Activated effector memory CD4-positive, alpha-beta T cell treated with Interleukin-2 at 50 U/mL for 16 hours (primary cell): ENCODE measurements around the gene TBL1XR1.

Experiments
- DNase-seq: peaks from one replicate; pipeline ENCODE4 v3.0.0-alpha.2; 2020

TBL1XR1 gene

DNA sequence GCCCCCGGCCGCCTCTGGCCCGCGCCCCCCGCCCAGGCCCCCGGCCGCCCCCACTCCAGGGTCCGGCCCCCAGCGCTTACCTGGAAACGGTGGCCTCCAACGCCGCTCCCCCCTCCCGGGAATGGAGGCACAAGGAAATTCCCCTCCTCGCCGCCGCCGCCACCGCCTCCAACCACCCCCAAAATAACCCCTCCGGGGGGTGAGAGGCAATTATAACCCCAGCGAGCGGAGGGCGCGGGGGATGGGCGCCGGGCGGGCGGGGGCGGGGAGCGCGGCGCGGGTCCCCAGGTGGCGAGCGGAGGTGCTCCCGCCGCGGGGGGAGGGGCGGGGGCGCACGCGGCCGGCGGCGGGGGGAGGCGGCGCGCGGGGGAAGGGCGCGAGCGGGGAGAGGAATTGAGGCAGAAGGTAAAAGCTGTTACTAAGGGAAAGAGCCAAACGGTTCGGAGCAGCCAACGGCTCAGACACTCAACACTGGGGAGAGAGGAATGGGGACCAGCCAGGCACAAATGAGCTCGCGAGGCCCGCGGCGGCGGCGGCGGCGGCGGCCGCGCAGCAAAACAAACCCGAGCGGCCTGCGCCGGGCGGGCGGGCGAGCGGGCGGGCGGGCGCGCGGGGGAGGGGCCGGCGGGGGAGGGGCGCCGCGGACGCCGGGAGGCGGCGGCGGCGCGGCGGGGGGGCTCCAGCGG is at the start of gene TBL1XR1:
TSS of gene TBL1XR1 (minus strand) at position 442 of the 686 bp plus-strand sequence. CDS start 132,505 bp downstream, outside the sequence.
- peak; percentile 85 for DNase-seq

DNA sequence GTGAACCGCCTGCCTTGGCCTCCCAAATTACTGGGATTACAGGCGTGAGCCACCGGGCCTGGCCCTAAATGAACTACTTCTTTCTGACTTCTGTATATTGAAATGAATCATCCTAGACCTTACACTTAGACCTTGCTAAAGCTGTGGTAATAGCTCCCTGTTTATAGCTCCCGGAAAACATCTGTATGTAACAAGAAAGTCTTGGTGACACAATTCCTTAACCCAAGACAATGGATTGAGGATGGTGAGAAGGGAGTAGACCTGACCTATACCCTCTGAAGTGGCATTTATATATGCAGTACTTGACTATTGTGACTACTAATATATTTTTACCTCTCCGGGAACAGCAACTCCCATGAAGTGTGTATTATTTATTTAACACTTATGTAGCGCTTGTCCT is 48.0 kb upstream of the TBL1XR1 start:
- no peak for DNase-seq

DNA sequence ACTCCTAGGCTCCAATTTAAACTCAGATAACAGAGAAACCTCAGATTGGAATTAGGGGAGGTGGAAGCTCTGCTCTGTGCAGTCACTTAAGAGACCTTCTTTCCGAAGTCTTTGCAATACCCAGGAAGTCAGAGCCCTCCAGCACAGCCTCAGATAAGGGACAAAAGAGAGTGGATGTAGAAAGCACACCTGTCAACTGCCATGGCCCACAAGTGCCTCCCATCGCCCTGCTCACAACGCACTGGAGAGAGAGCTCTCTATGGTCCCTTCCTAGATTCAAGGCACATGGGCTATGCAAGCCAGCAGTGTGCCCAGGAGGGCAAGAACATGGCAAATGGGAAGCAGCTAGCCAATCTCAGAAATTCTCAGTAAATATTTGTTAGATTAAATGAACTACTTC is 47.3 kb upstream of the TBL1XR1 start:
- no peak for DNase-seq

DNA sequence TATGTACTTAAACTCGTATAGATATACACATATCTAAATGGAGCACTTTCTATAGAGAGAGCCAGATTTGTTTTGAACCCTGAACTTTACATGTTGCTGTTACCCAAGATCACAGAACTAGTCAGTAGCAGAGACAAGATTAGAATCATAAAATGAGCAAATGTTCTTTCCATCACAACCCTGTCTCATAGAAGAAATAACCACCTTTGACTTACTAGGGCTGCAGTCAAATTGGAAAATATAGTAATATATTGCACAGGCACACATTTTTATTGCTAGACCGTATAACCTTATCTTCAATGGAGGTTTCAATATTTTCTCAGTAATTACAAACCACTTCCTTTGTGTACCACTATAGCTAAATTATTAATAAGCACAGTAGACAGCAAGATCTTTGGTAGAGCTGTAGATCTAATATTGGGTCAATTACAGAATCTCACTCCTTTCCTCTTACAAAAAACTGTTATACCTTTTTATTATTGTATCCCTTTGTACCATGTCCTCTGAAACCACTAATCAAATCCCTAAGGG is 41.5 kb upstream of the TBL1XR1 start:
- DNase-seq: no peak

DNA sequence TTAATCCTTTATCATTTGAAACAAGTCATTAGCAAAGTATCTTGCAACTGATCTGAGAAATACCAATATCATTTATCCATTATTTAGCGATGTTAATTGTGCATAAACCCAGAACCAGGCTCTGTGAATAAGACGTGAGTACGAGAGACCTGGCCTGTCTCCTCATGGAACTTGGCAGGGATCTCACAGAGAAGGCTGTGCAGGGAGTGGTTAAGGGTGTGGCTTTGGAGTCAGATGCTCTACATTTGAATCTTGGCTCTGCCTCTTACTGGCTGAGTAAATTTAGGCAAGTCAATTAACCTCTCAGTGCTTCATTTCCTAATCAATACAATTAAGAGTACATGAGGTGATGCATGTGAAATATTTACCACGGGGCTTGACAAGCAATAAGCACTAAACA is 39.9 kb upstream of the TBL1XR1 start:
- DNase-seq: no peak

DNA sequence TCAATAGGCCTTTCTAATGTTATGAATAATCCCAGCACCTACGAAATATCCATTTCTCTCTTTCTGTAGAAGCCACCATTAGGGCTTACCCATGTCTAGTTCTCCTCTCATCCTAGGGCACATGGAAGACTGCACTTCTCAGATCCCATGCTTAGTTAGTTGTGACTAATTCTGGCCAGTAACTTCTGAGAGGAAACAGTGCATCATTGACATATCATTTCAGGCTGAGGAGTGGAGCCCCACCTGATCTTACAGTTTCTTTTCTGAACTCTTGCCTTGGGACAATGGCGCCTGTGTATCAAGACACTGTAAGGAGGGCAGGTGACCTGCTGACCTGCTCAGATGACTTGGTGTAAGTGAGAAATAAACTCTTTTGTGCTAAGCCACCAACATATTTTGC is 39.4 kb upstream of the TBL1XR1 start:
- DNase-seq: no peak

DNA sequence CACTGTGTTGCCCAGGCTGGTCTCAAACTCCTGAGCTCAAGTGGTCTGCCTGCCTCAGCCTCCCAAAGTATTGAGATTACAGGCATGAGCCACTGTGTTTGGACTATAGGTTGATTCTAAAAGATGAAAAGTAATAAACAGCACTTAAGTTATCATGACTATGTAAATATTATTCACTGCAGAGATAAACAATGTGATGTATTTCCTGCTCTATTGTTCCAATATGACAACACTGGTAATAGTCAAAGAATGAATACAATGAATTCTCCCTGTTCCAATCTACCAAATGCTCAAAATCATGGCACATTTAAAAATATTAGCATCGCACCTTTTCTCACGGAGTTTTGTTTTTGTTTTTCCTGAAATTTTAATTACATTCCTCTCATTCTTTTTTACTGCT is 36.8 kb upstream of the TBL1XR1 start:
- DNase-seq: no peak

DNA sequence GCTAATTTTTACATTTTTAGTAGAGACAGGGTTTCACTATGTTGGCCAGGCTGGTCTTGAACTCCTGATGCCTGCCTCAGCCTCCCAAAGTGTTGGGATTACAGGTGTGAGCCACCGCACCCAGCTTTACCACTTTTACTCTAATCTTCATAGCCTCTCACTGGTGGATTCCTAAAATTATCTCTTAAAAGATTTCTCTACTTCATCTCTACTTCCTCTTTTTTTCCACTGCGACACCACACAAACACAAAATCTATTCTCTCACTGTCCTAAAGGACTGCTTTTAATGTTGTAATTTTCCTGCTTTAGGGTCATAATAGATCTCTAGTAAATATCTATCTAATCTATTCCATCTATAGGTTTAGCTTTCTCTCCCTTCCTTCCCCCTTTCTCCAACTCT is 34.0 kb upstream of the TBL1XR1 start:
- no peak for DNase-seq

DNA sequence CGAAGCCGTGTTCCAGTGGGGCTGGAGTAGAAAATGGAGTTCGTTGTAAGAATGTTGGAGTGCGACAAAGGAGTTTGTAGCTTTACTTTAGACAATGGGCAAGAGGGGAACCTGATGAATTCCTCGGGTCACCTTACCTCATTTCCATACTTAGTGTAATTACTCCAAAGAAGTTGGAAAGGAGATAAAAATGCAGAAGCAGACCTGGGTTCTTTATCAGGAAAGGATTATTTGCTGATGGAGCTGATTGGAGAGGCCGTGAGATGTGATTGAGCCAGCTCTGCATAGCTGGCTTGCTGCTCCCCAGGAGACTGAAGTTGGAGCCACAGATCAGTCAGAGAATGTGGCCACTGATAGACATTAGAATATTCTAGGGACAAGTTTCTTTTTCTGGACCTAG is 33.4 kb upstream of the TBL1XR1 start:
- DNase-seq: no peak

DNA sequence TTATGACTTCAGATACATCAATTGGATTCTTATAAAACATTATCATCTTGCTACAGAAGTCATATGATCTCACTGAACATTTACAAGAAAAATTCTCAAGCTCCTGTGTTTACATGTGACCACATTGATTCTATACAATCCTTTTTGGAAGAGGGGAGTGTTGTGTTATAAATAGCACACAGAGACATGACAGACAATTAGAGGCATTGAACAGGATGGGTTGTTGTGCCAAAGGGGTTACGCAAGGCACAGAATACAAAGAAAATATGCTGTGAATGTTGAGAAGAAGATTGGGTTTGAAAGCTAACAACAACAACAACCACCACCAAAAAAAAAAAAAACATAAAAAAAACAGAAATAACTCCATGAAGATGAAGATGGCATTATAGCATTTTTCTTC is 32.5 kb upstream of the TBL1XR1 start:
- DNase-seq: no peak

DNA sequence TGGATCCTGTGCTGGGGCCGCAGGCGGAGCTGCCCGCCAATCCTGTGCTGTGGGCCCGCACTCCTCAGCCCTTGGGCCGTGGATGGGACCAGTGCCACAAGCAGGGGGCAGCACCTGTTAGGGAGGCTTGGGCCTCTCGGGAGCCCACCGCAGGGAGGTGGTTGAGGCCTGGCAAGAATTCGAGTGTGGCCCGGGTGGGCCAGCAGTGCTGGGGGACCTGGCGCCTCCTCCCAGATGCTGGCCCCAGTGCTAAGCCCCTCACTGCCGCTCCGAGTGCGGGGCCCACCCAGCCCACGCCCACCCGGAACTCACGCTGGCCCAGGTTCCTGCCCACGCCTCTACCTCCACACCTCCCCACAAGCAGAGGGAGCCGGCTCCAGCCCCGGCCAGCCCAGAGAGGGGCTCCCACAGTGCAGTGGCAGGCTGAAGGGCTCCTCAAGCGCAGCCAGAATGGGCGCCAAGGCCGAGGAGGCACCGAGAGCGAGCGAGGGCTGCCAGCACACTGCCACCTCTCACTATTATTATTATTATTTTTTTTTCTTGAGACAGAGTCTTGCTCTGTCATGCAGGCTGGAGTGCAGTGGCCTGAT is 31.4 kb upstream of the TBL1XR1 start:
- DNase-seq: no peak

DNA sequence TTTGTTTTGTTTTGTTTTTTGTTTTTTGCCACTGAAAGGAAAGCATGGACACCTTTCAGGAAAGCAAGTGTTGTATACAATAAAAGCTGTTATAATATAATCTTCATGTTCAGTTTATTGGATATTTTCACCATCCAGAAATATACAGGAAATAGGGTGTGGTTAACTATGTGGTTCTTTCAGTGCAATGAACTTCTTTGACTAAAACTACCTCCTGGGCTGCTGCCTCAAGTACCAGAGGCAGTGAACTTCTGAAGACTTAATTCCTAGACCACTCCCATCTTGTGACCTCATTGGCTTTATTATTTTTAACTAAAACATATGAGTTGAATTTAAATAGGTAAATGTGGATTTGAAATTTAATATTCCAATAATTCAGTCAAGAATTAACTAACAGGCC is 27.1 kb upstream of the TBL1XR1 start:
- no peak for DNase-seq

DNA sequence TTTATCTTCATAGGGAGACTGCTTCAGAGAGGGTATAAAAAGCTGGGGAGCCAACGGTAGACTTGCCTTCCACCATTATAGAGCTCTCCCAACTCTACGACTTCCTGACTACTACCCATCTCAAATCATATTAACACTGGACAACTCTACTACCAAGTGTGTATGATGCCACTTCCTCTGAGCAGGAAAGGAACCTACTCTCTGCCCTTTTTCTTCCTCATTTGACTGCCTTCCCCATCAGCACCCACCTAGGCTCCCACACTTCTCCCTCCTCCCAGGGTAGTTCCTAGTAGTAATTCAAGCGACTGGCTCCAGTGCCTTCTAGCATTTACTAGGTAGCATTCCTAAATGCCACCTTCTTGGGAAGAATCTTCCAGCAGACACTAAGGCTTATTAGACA is 24.5 kb upstream of the TBL1XR1 start:
- DNase-seq: no peak

DNA sequence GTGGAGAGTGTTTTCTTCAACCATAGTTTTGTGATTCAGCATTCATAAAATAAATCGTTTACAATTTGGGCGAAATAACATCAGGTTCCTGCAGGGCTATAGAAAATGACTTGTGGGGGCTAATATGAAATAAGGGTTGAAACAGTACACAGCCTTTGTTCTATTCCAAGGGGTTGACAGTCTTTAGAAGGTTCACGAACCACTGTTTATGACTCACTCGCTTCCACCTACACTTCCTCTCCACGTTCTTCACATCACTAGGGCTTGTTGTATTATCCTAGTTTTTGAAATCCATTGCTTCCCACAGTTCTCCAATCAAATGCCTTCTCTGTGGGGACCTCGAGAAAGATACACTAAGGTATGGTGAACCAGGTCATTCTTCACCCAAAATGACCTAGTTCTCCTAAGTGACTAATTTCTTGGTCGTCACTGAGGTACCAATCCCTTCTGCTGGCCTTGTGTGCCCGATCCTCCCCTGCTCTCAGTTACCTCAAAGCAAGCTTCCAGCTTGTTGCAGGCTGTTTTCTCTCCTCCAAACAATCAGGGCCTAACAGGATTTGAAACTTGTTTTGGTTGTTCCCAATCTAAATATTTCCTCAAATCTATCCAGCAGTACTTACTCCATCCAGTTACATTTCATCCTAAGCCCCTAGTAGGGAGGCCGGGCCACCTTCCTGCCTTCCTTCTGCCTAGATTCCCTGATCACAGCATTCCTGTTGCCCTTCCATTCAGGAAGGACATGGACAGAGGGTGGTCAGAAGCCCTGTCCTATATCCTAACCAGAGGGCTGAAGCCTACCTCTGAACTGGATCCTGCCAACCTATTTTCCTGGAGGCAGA is 23.1 kb upstream of the TBL1XR1 start:
- DNase-seq: no peak

DNA sequence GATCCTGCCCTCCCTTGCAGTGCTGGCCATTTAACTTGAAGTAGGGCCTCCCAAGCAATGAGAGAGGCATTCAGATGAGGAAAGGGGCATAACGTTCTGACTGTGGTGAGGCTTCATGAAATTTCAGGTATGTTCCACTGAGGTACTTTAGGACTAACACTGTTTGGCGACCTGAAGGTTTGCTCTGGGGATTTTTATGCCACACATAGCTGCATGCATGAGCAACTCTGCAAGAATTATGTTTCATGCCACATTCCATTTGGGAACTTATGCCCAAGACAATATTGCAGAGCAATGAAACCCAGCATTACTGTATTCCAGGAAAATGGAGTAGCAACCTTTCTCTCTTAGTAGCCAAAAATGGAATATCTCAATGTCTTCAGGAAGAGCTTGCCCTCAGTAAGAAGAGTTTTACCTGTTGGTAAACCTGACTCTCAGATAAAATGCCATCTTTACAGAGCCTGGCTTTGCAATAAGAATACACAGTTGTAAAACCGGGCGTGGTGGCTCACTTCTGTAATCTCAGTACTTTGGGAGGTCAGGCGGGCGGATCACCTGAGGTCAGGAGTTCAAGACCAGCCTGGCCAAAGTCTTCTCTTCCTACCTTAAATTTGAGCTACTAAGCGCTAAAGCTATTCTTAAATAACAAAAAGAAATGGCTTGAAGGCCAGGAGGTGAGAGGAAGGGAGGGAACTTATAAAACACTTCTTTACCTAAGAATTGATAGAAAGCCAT is 16.7 kb upstream of the TBL1XR1 start:
- DNase-seq: no peak

DNA sequence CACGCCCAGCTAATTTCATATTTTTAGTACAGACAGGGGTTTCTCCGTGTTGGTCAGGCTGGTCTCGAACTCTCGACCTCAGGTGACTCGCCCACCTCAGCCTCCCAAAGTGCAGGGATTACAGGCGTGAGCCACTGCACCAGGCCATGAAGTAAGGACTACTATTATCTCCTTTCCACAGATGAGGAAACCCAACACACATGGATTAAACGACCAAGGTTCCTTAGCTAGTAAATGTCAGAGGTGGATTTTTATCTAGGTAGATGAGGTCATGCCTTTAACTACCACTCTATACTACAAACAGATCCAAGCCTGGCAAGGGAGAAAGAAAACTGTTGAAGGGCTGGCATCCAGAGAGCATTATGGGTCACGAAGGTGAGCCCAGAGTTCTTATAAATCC is 15.5 kb upstream of the TBL1XR1 start:
- no peak for DNase-seq

DNA sequence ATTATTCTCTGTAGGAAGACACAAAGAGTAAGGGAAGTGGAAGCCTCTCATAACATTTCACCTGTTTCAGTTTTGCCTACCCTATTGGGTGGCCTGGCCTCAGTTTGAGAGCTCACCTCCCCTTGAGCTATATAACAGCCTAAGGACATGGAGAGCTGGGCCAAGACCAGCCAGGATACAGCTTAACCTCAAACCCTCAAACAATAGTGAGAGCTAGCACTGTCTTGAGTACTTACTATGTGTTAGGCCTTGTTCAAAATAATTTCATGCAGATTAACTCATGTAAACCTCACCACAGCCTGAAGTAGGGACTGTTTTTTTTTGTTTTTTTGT is 15.0 kb upstream of the TBL1XR1 start:
- DNase-seq: no peak

DNA sequence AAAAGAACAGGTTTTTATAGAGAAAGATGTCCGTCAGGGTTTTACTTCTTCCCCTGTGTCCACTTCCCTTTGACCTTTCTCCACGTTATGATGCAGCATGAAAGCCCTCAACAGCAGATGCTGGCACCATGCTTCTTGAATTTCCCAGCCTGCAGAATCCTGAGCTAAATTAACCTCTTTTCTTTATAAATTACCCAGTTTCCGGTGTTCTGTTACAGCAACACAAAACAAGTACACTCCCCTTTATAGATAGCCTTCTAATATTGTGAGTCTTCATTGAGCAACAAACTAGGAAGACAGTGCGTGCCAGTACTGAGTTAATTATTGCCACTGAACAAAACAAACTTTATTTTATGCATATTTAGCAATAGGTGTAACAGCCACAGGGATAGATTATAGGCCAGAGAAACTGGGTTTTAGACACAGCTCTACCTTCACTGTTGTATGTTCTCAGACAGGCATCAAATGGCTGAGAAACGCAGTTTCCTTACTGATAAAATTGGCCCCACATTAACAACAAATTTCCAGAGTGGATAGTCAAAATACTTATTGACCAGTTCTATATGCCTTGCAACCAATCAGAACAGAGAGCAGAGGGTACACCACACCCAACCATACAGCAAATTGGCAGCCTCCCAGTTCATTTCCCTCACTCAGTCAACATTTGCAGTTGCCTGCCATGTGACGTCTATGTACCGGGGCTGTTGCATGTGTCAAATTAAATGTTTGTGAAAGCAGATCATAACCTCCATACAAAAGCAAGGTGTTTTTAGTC is 14.4 kb upstream of the TBL1XR1 start:
- no peak for DNase-seq

DNA sequence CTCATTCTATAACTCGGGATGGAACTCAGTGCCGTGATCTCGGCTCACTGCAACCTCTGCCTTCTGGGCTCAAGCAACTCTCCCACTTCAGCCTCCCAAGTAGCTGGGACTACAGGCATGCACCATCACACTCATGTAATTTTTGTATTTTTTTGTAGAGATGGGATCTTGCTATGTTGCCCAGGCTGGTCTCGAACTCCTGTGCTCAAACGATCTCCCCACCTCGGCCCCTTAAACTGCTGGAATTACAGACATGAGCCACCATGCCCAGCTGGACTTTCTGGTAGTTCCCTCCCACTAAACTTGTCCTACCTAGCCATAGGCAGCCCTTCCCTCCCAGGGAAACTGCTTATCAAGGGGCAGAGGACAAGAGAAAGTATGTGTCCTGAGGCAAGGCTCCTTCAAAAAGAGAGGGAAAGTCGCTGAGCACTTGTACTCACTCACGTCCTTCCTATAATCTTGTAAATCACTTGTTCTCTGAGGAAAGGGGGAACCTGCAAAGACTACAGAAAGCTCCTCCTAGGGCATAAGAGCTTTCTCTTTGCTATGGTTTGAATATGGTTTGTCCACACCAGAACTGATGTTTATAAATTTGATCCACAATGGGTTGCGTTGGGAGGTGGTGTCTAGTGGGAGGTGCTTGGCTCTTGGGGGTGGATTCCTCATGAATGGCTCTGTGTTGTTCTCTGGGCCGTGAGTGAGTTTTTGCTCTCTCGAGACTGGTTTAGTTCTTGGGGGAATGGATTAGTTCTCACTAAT is 13.6 kb upstream of the TBL1XR1 start:
- no peak for DNase-seq

DNA sequence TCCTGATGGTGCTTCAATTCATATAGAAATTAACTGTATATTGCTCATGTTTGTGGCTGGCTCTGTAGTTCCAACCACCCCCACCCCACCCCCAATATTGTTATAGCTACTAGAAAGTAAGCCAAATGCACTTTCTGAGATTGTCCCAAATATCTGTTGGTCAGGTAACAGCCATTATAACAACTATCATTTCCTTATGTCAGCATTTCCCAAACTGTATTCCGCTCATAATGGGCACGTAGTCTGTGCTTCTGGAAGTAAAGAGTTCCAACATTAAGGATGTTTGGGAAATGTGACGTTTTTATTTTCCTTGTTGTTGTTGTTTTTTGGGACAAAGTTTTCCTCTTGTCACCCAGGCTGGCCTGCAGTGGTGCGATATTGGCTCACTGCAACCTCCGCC is 12.2 kb upstream of the TBL1XR1 start:
- no peak for DNase-seq

DNA sequence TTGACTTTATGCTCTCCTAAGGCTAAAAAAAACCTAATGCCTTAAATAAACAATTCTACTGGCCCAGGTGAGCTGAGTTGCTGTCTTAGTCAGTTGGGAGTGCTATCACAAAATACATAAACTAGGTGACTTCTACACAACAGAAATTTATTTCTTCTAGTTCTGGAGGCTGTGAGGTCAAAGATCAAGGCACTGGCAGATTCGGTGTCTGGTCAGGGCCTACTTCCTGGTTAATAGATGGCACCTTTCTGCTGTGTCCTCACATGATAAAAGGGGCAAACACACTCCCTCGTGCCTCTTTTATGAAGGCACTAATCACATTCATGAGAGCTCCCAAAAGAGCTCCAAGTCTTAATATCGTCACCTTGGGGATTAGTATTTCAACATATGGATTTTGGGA is 11.5 kb upstream of the TBL1XR1 start:
- no peak for DNase-seq

DNA sequence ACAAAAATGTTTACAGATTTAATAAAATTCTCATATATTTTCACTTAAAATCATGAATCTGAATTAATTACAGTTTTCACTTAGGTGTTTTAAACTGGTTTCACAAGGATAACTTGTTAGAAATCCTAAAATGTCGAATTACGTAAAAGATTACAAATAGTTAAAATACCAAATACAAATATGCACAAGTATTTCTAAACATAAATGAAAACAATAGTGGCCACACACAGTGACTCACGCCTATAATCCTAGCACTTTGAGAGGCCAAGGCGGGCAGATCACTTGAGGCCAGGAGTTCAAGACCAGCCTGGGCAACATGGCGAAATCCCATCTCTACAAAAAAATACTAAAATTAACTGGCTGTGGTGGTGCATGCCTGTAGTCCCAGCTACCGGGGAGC is 10.9 kb upstream of the TBL1XR1 start:
- no peak for DNase-seq
